ENCODE results near the gene DUSP10.

DUSP10 gene

DNA sequence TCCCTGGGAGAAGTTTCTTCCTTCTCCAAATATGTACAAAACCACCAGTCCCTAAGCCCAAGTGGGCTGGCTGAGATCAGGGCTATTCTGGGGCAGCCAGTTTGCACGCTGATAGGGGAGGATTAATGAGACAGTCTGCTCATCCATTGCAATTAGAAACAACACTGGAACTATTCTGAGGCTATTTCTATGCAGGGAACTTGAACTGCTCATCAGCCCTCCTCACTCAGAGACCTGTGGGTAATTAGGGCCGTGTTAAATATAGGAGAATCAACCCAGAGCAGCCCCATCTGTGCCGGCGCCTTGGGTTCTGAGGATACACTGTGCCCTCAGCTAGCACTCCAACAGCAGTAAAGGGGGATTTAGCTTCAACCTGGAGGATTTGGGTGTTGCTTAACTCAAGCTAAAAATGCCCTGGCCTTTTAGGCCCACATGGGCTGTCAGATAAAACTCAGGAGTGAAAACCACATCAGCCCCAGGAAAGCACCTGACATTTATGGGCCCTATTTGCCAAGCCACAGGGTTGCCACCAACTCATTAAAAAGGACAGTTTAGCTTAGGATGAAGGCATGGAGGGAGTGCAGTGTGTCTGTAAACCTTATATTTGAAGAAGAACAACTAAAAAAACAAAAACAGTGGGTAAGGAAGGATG is 53.9 kb downstream of the DUSP10 start:
- no peak; the same call in 2 of the 3 replicates for ATAC-seq

GRCh38 chr1:221683681-221684080 is 58.2 kb downstream of the DUSP10 start:
- ATAC-seq: no peak
- TF ChIP-seq TOX (CRISPR knock-in tag; IDR thresholded peaks at IDR 0.05; ENCODE audit: borderline replicate concordance) (no peak), ISL1 (CRISPR knock-in tag; IDR thresholded peaks at IDR 0.05) (no peak), TCF4 (CRISPR knock-in tag; IDR thresholded peaks at IDR 0.05; ENCODE audit: borderline replicate concordance) (no peak), ARNTL (CRISPR knock-in tag; IDR thresholded peaks at IDR 0.05; ENCODE audit: borderline replicate concordance, low read depth) (no peak), CSRNP3 (CRISPR knock-in tag; IDR thresholded peaks at IDR 0.05) (no peak), OSR1 (CRISPR knock-in tag; IDR thresholded peaks at IDR 0.05) (no peak), CSDC2 (CRISPR knock-in tag; IDR thresholded peaks at IDR 0.05) (no peak), PPARA (CRISPR knock-in tag; IDR thresholded peaks at IDR 0.05; ENCODE audit: borderline replicate concordance) (no peak)
- TF ChIP-seq, protein P1, sequence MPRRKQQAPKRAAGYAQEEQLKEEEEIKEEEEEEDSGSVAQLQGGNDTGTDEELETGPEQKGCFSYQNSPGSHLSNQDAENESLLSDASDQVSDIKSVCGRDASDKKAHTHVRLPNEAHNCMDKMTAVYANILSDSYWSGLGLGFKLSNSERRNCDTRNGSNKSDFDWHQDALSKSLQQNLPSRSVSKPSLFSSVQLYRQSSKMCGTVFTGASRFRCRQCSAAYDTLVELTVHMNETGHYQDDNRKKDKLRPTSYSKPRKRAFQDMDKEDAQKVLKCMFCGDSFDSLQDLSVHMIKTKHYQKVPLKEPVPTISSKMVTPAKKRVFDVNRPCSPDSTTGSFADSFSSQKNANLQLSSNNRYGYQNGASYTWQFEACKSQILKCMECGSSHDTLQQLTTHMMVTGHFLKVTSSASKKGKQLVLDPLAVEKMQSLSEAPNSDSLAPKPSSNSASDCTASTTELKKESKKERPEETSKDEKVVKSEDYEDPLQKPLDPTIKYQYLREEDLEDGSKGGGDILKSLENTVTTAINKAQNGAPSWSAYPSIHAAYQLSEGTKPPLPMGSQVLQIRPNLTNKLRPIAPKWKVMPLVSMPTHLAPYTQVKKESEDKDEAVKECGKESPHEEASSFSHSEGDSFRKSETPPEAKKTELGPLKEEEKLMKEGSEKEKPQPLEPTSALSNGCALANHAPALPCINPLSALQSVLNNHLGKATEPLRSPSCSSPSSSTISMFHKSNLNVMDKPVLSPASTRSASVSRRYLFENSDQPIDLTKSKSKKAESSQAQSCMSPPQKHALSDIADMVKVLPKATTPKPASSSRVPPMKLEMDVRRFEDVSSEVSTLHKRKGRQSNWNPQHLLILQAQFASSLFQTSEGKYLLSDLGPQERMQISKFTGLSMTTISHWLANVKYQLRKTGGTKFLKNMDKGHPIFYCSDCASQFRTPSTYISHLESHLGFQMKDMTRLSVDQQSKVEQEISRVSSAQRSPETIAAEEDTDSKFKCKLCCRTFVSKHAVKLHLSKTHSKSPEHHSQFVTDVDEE (CRISPR knock-in tag; IDR thresholded peaks at IDR 0.05): no peak

More for the DNA sequence above, 53.9 kb downstream of the DUSP10 start:
- TF ChIP-seq TCF4 (CRISPR knock-in tag; IDR thresholded peaks at IDR 0.05; ENCODE audit: borderline replicate concordance) (no peak), PPARA (CRISPR knock-in tag; IDR thresholded peaks at IDR 0.05; ENCODE audit: borderline replicate concordance) (no peak), ZC3H10 (CRISPR knock-in tag; IDR thresholded peaks at IDR 0.05) (no peak), BACH2 (CRISPR knock-in tag; IDR thresholded peaks at IDR 0.05; ENCODE audit: borderline replicate concordance) (no peak), PATZ1 (CRISPR knock-in tag; IDR thresholded peaks at IDR 0.05; ENCODE audit: borderline replicate concordance) (no peak), CSDC2 (CRISPR knock-in tag; IDR thresholded peaks at IDR 0.05) (no peak), SNAI2 (CRISPR knock-in tag; IDR thresholded peaks at IDR 0.05) (no peak), ZNF8 (CRISPR knock-in tag; IDR thresholded peaks at IDR 0.05) (no peak), OSR1 (CRISPR knock-in tag; IDR thresholded peaks at IDR 0.05) (no peak), RARB (CRISPR knock-in tag; IDR thresholded peaks at IDR 0.05) (no peak), ISL1 (CRISPR knock-in tag; IDR thresholded peaks at IDR 0.05) (no peak), ZNF70 (CRISPR knock-in tag; IDR thresholded peaks at IDR 0.05) (no peak)
- TF ChIP-seq, protein P2, sequence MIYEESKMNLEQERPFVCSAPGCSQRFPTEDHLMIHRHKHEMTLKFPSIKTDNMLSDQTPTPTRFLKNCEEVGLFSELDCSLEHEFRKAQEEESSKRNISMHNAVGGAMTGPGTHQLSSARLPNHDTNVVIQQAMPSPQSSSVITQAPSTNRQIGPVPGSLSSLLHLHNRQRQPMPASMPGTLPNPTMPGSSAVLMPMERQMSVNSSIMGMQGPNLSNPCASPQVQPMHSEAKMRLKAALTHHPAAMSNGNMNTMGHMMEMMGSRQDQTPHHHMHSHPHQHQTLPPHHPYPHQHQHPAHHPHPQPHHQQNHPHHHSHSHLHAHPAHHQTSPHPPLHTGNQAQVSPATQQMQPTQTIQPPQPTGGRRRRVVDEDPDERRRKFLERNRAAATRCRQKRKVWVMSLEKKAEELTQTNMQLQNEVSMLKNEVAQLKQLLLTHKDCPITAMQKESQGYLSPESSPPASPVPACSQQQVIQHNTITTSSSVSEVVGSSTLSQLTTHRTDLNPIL (CRISPR knock-in tag; IDR thresholded peaks at IDR 0.05; ENCODE audit: low read depth): no peak
- TF ChIP-seq, protein P1 (CRISPR knock-in tag; IDR thresholded peaks at IDR 0.05): no peak

DNA sequence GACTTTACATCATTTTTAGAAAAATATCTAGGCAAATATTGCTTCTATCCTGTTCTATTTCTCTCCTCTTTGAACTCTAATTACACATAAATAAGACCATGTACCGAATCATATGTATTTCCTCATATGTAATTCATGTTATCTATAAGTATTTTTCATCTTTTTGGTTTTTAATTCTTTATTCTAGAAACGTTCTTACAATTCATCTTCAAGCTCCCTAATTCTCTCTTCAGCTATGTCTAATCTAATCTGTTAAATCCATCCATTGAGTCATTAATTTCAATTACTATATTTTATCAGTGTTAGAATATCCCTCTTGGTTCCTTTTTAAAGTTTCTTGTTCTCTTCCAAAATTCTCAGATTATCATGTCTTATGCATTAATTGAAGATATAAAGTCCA is 61.8 kb downstream of the DUSP10 start:
- no peak for ATAC-seq
- TF ChIP-seq ZNF70 (CRISPR knock-in tag; IDR thresholded peaks at IDR 0.05) (no peak), RARB (CRISPR knock-in tag; IDR thresholded peaks at IDR 0.05) (no peak), ISL1 (CRISPR knock-in tag; IDR thresholded peaks at IDR 0.05) (no peak), TCF4 (CRISPR knock-in tag; IDR thresholded peaks at IDR 0.05; ENCODE audit: borderline replicate concordance) (no peak), ZFP30 (CRISPR knock-in tag; IDR thresholded peaks at IDR 0.05) (peak; percentile 85)

All from SK-N-SH treated with all-trans-retinoic acid at 6 μM for 48 hours (cell line).